MCF 10A (cell line): ENCODE results near the gene BORCS6. TPM values are rescaled to one million over a fixed set of nuclear protein-coding genes. Genes with fewer than 3 reads are reported as not detected.
A peak's percentile ranks its signal among the peaks of the same experiment; 100 is the strongest.

ENCODE experiments used
- BruUV-seq: library from RNA; stranded (reverse); fragments of 400-500 nt; replicated peaks from 2 replicates; lab custom pipeline; 2021; lab: Mats Ljungman, UMichigan
- CTCF ChIA-PET: fragments of 300-600 bp; sonication (Branson Sonifier 250); formaldehyde crosslinking; extraction: SDS; loops from one replicate; lab custom pipeline; 2021; ENCODE audit warnings: antibody characterized with exemption, inconsistent platforms; lab: Yijun Ruan, JAX
- POLR2A ChIA-PET: fragments of 300-600, 350-650 bp; sonication (Branson Sonifier 250); formaldehyde crosslinking; extraction: SDS; loops from one replicate; lab custom pipeline; 2020; ENCODE audit warnings: antibody characterized with exemption, inconsistent platforms; lab: Yijun Ruan, JAX
- DNase-seq: peaks from one replicate; pipeline ENCODE4 v3.0.0-alpha.2; 2018; ENCODE audit not compliant: unreplicated experiment
- H3K27ac Mint-ChIP-seq: one replicate; pipeline ENCODE4 v1.8.0; 2022; ENCODE audit warnings: mild to moderate bottlenecking, low read depth, mixed read lengths; ENCODE audit not compliant: unreplicated experiment
- H3K27me3 Mint-ChIP-seq: one replicate; pipeline ENCODE4 v1.8.0; 2022; ENCODE audit warnings: mixed read lengths; ENCODE audit not compliant: insufficient read depth, unreplicated experiment
- H3K36me3 Mint-ChIP-seq: one replicate; pipeline ENCODE4 v1.8.0; 2022; ENCODE audit warnings: mild to moderate bottlenecking, moderate library complexity, mixed read lengths; ENCODE audit not compliant: insufficient read depth, unreplicated experiment
- H3K4me1 Mint-ChIP-seq: one replicate; pipeline ENCODE4 v1.8.0; 2022; ENCODE audit warnings: mixed read lengths; ENCODE audit not compliant: insufficient read depth, unreplicated experiment
- H3K4me3 Mint-ChIP-seq: one replicate; pipeline ENCODE4 v1.8.0; 2022; ENCODE audit warnings: mild to moderate bottlenecking, moderate library complexity, mixed read lengths; ENCODE audit not compliant: unreplicated experiment
- H3K9me3 Mint-ChIP-seq: one replicate; pipeline ENCODE4 v1.8.0; 2022; ENCODE audit warnings: mixed read lengths; ENCODE audit not compliant: unreplicated experiment
- intact Hi-C: fragments of 100-400 bp; cut with micrococcal nuclease; formaldehyde crosslinking; loops from 2 replicates; pipeline ENCODE4 v1.14.1; 2022
- total RNA-seq: library from RNA; stranded (reverse); gene quantifications from 2 replicates; pipeline ENCODE4 v1.2.3, GENCODE V29; 2022
- TF ChIP-seq, protein P1 (sequence below): fragments of 200-600 bp; IDR thresholded peaks from one replicate; pipeline ENCODE4 v1.8.0; 2022; ENCODE audit warnings: antibody characterized with exemption, mild to moderate bottlenecking; ENCODE audit not compliant: unreplicated experiment

Gene BORCS6
- total RNA-seq, 1 experiment from 2014 or later = 4.4 TPM

DNA sequence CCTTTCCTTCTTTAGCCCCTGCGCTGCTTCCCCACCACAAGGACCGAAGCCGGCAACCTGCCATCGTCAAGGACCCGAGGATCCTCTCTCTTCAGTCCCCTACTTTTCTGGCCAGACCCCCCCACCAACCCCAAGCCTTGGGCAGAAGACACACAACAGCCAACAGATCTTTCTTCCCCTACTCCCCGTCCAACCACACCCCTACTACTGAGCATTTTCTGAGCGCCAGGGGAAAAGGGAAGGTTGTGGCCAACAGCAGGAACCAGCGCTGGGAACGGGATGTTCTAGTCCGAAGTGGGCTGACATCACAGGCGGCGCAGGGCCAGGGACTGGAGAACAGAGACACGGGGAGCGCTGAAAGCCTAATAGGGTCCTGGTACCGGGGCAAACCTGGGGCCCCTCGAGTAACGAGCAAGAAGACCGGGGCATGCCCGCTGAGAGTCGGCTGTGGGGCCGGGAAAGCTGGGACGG, 38.3 kb downstream of the BORCS6 start:
- intact Hi-C loops = loop anchor here (1.0 kb wide), 1 partner anchor 28 kb away; no protein-coding TSS in a partner anchor
- BruUV-seq = TSS peak; percentile 9
- DNase-seq = no peak
- ChIA-PET POLR2A (interaction anchor here (0.6 to 16.5 kb wide), 20 partner anchors 10 to 579 kb away, joined by 3 to 429 read pairs (median 6); partner anchors contain the start of genes ALOXE3, AURKB, BORCS6 and CTC1), CTCF (interaction anchor here (1.5 kb wide), 1 partner anchor 12 kb away, joined by 5 read pairs; no protein-coding TSS in a partner anchor)
- H3K27me3 Mint-ChIP-seq = no peaks in the 10 kb centered on the region
- no peak overlapping the region for H3K4me3 Mint-ChIP-seq
- no peaks in the 10 kb centered on the region for H3K9me3 Mint-ChIP-seq
- TF ChIP-seq, protein P1, sequence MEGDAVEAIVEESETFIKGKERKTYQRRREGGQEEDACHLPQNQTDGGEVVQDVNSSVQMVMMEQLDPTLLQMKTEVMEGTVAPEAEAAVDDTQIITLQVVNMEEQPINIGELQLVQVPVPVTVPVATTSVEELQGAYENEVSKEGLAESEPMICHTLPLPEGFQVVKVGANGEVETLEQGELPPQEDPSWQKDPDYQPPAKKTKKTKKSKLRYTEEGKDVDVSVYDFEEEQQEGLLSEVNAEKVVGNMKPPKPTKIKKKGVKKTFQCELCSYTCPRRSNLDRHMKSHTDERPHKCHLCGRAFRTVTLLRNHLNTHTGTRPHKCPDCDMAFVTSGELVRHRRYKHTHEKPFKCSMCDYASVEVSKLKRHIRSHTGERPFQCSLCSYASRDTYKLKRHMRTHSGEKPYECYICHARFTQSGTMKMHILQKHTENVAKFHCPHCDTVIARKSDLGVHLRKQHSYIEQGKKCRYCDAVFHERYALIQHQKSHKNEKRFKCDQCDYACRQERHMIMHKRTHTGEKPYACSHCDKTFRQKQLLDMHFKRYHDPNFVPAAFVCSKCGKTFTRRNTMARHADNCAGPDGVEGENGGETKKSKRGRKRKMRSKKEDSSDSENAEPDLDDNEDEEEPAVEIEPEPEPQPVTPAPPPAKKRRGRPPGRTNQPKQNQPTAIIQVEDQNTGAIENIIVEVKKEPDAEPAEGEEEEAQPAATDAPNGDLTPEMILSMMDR = no peak
- H3K4me1 Mint-ChIP-seq = peaks cover 32% of the 10 kb centered on the region
- H3K36me3 Mint-ChIP-seq = no peaks in the 10 kb centered on the region
- no peak overlapping the region for H3K27ac Mint-ChIP-seq

- Mint-ChIP-seq H3K9me3 (no peaks in the 10 kb centered on the region), H3K4me3 (no peak overlapping the region), H3K4me1 (peaks cover 33% of the 10 kb centered on the region), H3K27me3 (no peaks in the 10 kb centered on the region), H3K36me3 (no peaks in the 10 kb centered on the region), H3K27ac (no peak overlapping the region)
- intact Hi-C loops = no loop called here
- peak; percentile 69 for DNase-seq
- TF ChIP-seq, protein P1 = no peak
- BruUV-seq = no TSS peak
- POLR2A ChIA-PET = interaction anchor here (0.6 to 16.5 kb wide), 14 partner anchors 10 to 294 kb away, joined by 3 to 429 read pairs (median 4); partner anchors contain the start of genes ALOXE3, HES7, NAA38 and SLC25A35
- CTCF ChIA-PET = interaction anchor here (1.2 to 1.5 kb wide), 2 partner anchors 11 to 32 kb away, joined by 5 to 6 read pairs; no protein-coding TSS in a partner anchor
Observed at GRCh38 chr17:8151120-8151640, 38.8 kb downstream of the BORCS6 start.

DNA sequence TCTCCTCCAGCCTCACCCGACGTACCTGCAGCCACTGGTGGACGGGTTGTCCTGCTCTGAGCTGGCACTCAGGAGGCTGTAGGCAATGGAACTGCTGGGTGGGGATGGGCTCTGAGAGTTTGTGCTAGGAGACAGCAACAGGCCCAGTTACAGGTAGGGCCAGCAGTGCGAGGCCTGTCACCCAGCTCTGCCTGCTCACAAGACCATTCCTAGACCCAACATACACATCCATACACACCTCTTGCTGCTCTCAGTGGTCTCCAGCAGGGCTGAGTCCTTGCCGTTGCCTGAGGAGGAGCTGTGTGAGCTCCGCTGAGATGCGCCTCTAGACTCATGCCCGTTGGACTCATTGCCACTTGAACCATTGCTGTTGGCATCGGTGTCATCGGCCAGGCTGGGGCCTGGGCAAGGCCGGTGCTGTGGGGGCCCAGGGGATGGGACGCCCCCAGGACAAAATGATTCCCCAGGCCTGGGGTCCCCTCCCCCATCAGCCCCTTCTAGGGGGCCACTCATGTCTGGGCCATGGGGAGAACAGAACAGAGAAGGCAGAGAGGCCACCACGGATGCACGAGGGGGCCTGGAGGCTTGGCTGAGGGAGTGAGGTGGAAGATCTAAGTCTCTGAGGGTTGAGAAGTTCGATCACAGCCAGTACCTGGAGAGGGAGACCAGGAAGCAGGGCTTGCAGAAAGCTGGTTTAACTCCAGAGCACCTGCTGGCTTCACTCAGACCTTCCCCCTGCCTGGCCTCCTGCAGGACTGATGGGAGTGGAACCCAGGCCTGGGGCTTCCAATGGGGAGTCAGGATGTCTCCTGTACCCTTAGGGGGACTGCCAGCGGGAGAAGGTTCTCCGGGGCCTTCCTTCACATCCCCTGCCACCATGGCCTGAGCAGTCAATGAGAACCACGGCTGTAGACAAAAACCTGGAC, 39.5 kb downstream of the BORCS6 start:
- TF ChIP-seq, protein P1 = no peak
- ChIA-PET CTCF (interaction anchor here (1.2 to 1.5 kb wide), 3 partner anchors 11 to 31 kb away, joined by 5 to 13 read pairs (median 6); no protein-coding TSS in a partner anchor), POLR2A (interaction anchor here (0.6 to 16.5 kb wide), 14 partner anchors 10 to 293 kb away, joined by 3 to 429 read pairs (median 4); partner anchors contain the start of genes ALOXE3, NAA38, SLC25A35 and TMEM107)
- no peak for DNase-seq
- Mint-ChIP-seq H3K4me1 (peaks cover 33% of the 10 kb centered on the region), H3K9me3 (no peaks in the 10 kb centered on the region), H3K27me3 (no peaks in the 10 kb centered on the region), H3K4me3 (no peak overlapping the region), H3K27ac (no peak overlapping the region), H3K36me3 (no peaks in the 10 kb centered on the region)
- BruUV-seq = no TSS peak
- intact Hi-C loops = no loop called here
